WTC11 (cell line): ENCODE data around the gene POLR3F. TPM values are rescaled to one million over a fixed set of nuclear protein-coding genes. Genes with fewer than 3 reads are reported as not detected.

Experiments
- ATAC-seq: fragments of 200-7000 bp; cut with Tn5 transposase; 2 replicates; pipeline ENCODE4 v1.10.0; 2021; ENCODE audit warnings: mild to moderate bottlenecking, moderate library complexity
- CTCF ChIA-PET: fragments of 300-600 bp; sonication (Branson Sonifier 250); formaldehyde crosslinking; loops from one replicate; lab custom pipeline; 2021; ENCODE audit warnings: antibody characterized with exemption; lab: Charles Lee
- POLR2A ChIA-PET: fragments of 350-600 bp; sonication (Branson Sonifier 250); formaldehyde crosslinking; loops from one replicate; lab custom pipeline; 2021; ENCODE audit warnings: antibody characterized with exemption; lab: Charles Lee
- DNase-seq: peaks from one replicate; pipeline ENCODE4 v3.0.0; 2021; ENCODE audit warnings: low spot score
- H3K27ac Mint-ChIP-seq: 2 replicates; pipeline ENCODE4 v1.8.0; 2021; ENCODE audit warnings: mixed read lengths
- H3K27me3 Mint-ChIP-seq: 2 replicates; pipeline ENCODE4 v1.8.0; 2021; ENCODE audit warnings: low read depth, mild to moderate bottlenecking, moderate library complexity, mixed read lengths
- H3K36me3 Mint-ChIP-seq: 2 replicates; pipeline ENCODE4 v1.8.0; 2021; ENCODE audit warnings: mixed read lengths
- H3K4me1 Mint-ChIP-seq: 2 replicates; pipeline ENCODE4 v1.8.0; 2022; ENCODE audit warnings: mixed read lengths
- H3K4me3 Mint-ChIP-seq: 2 replicates; pipeline ENCODE4 v1.8.0; 2021; ENCODE audit warnings: mild to moderate bottlenecking, moderate library complexity, mixed read lengths
- H3K9me3 Mint-ChIP-seq: 2 replicates; pipeline ENCODE4 v1.8.0; 2021; ENCODE audit warnings: mixed read lengths
- AR ChIP-seq: fragments of 250-450 bp; sonication (Bioruptor Pico); IDR thresholded peaks from 2 replicates; pipeline ENCODE4 v1.9.0; 2021; ENCODE audit warnings: mild to moderate bottlenecking
- ARID4B ChIP-seq: sonication (generic); formaldehyde crosslinking; IDR thresholded peaks from 2 replicates; pipeline ENCODE4 v1.8.0; 2023; ENCODE audit warnings: missing genetic modification reagents, mild to moderate bottlenecking, borderline replicate concordance
- E2F4 ChIP-seq: sonication (generic); formaldehyde crosslinking; IDR thresholded peaks from 2 replicates; pipeline ENCODE4 v1.8.1; 2022; ENCODE audit warnings: low read depth, mild to moderate bottlenecking, moderate library complexity, missing genetic modification reagents, borderline replicate concordance
- FOXJ3 ChIP-seq: sonication (generic); formaldehyde crosslinking; IDR thresholded peaks from 2 replicates; pipeline ENCODE4 v1.9.0; 2021; ENCODE audit warnings: missing genetic modification reagents, mild to moderate bottlenecking, borderline replicate concordance
- FOXP1 ChIP-seq: sonication (generic); formaldehyde crosslinking; IDR thresholded peaks from 2 replicates; pipeline ENCODE4 v1.8.0; 2022; ENCODE audit warnings: missing genetic modification reagents, mild to moderate bottlenecking, moderate library complexity, borderline replicate concordance
- FOXP4 ChIP-seq: sonication (generic); formaldehyde crosslinking; IDR thresholded peaks from 2 replicates; pipeline ENCODE4 v1.8.0; 2022; ENCODE audit warnings: mild to moderate bottlenecking, missing genetic modification reagents
- GABPB1 ChIP-seq: sonication (generic); formaldehyde crosslinking; IDR thresholded peaks from 2 replicates; pipeline ENCODE4 v1.8.1; 2023; ENCODE audit warnings: mild to moderate bottlenecking, missing genetic modification reagents
- IRF2 ChIP-seq: sonication (generic); formaldehyde crosslinking; IDR thresholded peaks from 2 replicates; pipeline ENCODE4 v1.8.0; 2022; ENCODE audit warnings: low read depth, missing genetic modification reagents, borderline replicate concordance
- JAZF1 ChIP-seq: fragments of 250-450 bp; sonication (Bioruptor Pico); IDR thresholded peaks from 2 replicates; pipeline ENCODE4 v1.9.0; 2021; ENCODE audit warnings: moderate library complexity, mild to moderate bottlenecking, inconsistent platforms
- JUN ChIP-seq: sonication (generic); formaldehyde crosslinking; IDR thresholded peaks from 2 replicates; pipeline ENCODE4 v1.8.0; 2023; ENCODE audit warnings: mild to moderate bottlenecking, missing genetic modification reagents
- NR1H2 ChIP-seq: sonication (generic); formaldehyde crosslinking; IDR thresholded peaks from 2 replicates; pipeline ENCODE4 v1.9.0; 2021; ENCODE audit warnings: mild to moderate bottlenecking, moderate library complexity, missing genetic modification reagents
- PRRX2 ChIP-seq: fragments of 250-450 bp; sonication (Bioruptor Pico); IDR thresholded peaks from 2 replicates; pipeline ENCODE4 v1.8.0; 2021; ENCODE audit warnings: mild to moderate bottlenecking
- RELA ChIP-seq: sonication (generic); formaldehyde crosslinking; IDR thresholded peaks from 2 replicates; pipeline ENCODE4 v1.8.1; 2022; ENCODE audit warnings: missing genetic modification reagents, mild to moderate bottlenecking, borderline replicate concordance
- SMAD4 ChIP-seq: sonication (generic); formaldehyde crosslinking; IDR thresholded peaks from 2 replicates; pipeline ENCODE4 v1.8.0; 2022; ENCODE audit warnings: mild to moderate bottlenecking, missing genetic modification reagents
- SOX15 ChIP-seq: fragments of 250-450 bp; sonication (Bioruptor Pico); IDR thresholded peaks from 2 replicates; pipeline ENCODE4 v1.9.0; 2021; ENCODE audit warnings: mild to moderate bottlenecking
- TCF7 ChIP-seq: sonication (generic); formaldehyde crosslinking; IDR thresholded peaks from 2 replicates; pipeline ENCODE4 v1.8.0; 2022; ENCODE audit warnings: mild to moderate bottlenecking, low read depth, missing genetic modification reagents, moderate library complexity
- ZBTB43 ChIP-seq: sonication (generic); formaldehyde crosslinking; IDR thresholded peaks from 2 replicates; pipeline ENCODE4 v1.8.1; 2023; ENCODE audit warnings: mild to moderate bottlenecking, missing genetic modification reagents
- ZNF121 ChIP-seq: sonication (generic); formaldehyde crosslinking; IDR thresholded peaks from 2 replicates; pipeline ENCODE4 v1.8.0; 2023; ENCODE audit warnings: missing genetic modification reagents
- ZNF232 ChIP-seq: sonication (generic); formaldehyde crosslinking; IDR thresholded peaks from 2 replicates; pipeline ENCODE4 v1.8.0; 2022; ENCODE audit warnings: mild to moderate bottlenecking, missing genetic modification reagents
- ZSCAN18 ChIP-seq: fragments of 250-450 bp; sonication (Bioruptor Pico); IDR thresholded peaks from 2 replicates; pipeline ENCODE4 v2.1.2; 2022; ENCODE audit warnings: mild to moderate bottlenecking, moderate library complexity
- total RNA-seq: library from RNA; stranded (reverse); gene quantifications from 3 replicates; pipeline ENCODE4 v1.2.3, GENCODE V29; 2021

POLR3F gene
- total RNA-seq, 1 experiment from 2014 or later, result 12.7 TPM

GRCh38 chr20:18428490-18429173 is 38.6 kb upstream of the POLR3F start (continued):
- TF ChIP-seq ZNF121 (CRISPR knock-in tag), result no peak

- ChIA-PET POLR2A (no interaction called here), CTCF (no interaction called here)
- TF ChIP-seq AR (no peak), IRF2 (CRISPR knock-in tag) (no peak), ZBTB43 (CRISPR knock-in tag) (no peak), TCF7 (CRISPR knock-in tag) (no peak), JAZF1 (CRISPR knock-in tag) (no peak), NR1H2 (CRISPR knock-in tag) (no peak), E2F4 (CRISPR knock-in tag) (no peak), RELA (CRISPR knock-in tag) (no peak), FOXP1 (CRISPR knock-in tag) (no peak), PRRX2 (no peak), SOX15 (CRISPR knock-in tag) (no peak), JUN (CRISPR knock-in tag) (no peak), ZNF232 (CRISPR knock-in tag) (no peak), GABPB1 (CRISPR knock-in tag) (no peak)
- Mint-ChIP-seq H3K36me3 (no peaks in the 10 kb centered on the region), H3K27ac (no peak overlapping the region), H3K4me3 (no peak overlapping the region), H3K27me3 (no peaks in the 10 kb centered on the region), H3K9me3 (no peaks in the 10 kb centered on the region), H3K4me1 (no peaks in the 10 kb centered on the region)
- ATAC-seq, result no peak
- no peak for DNase-seq
These were observed 36.9 kb upstream of the POLR3F start for GRCh38 chr20:18430172-18430826.

GRCh38 chr20:18431206-18431605 is 36.0 kb upstream of the POLR3F start:
- CTCF ChIA-PET, result no interaction called here
- no peak for TF ChIP-seq ARID4B (CRISPR knock-in tag)
- TF ChIP-seq FOXJ3 (CRISPR knock-in tag), result no peak
- no peak for TF ChIP-seq ZSCAN18 (CRISPR knock-in tag)
- TF ChIP-seq SMAD4 (CRISPR knock-in tag), result no peak
- TF ChIP-seq JUN (CRISPR knock-in tag), result no peak
- no peak for TF ChIP-seq FOXP4 (CRISPR knock-in tag)

More at GRCh38 chr20:18431206-18431605, 36.0 kb upstream of the POLR3F start:
- POLR2A ChIA-PET, result no interaction called here
- ATAC-seq (peak; percentile 30; the same call in 1 of the 2 replicates), DNase-seq (no peak)
- Mint-ChIP-seq H3K9me3 (no peaks in the 10 kb centered on the region), H3K27me3 (no peaks in the 10 kb centered on the region), H3K27ac (no peak overlapping the region), H3K4me3 (no peak overlapping the region), H3K4me1 (no peaks in the 10 kb centered on the region; the same call in 1 of the 2 replicates), H3K36me3 (no peaks in the 10 kb centered on the region)
